Measurements from ENCODE around the gene ABCG1. TPM values are rescaled to one million over a fixed set of nuclear protein-coding genes. Genes with fewer than 3 reads are reported as not detected.

ABCG1 gene
- total RNA-seq, 2 experiments from 2014 or later: 6.7 to 13.2 TPM

- no peak for DNase-seq
- CTCF ChIA-PET: interaction anchor here (0.7 to 1.0 kb wide), 2 partner anchors 61 to 197 kb away, joined by 3 to 6 read pairs; partner anchors contain the start of gene UBASH3A
- Mint-ChIP-seq H3K27ac (no peak overlapping the region), H3K4me1 (peaks cover 21% of the 10 kb centered on the region), H3K9me3 (ENCODE audit: low read depth) (no peaks in the 10 kb centered on the region), H3K27me3 (no peaks in the 10 kb centered on the region), H3K4me3 (no peak overlapping the region), H3K36me3 (no peaks in the 10 kb centered on the region)
- ATAC-seq: no peak
Measured at GRCh38 chr21:42343101-42343500, 124.2 kb downstream of the ABCG1 start.

GRCh38 chr21:42343556-42343955, 124.6 kb downstream of the ABCG1 start:
- ATAC-seq (no peak), DNase-seq (no peak)
- H3K27me3 Mint-ChIP-seq: no peaks in the 10 kb centered on the region
- no peak overlapping the region for H3K4me3 Mint-ChIP-seq
- H3K9me3 Mint-ChIP-seq (ENCODE audit: low read depth): no peaks in the 10 kb centered on the region
- CTCF ChIA-PET: no interaction called here
- H3K4me1 Mint-ChIP-seq: peaks cover 16% of the 10 kb centered on the region
- no peaks in the 10 kb centered on the region for H3K36me3 Mint-ChIP-seq
- H3K27ac Mint-ChIP-seq: no peak overlapping the region

DNA sequence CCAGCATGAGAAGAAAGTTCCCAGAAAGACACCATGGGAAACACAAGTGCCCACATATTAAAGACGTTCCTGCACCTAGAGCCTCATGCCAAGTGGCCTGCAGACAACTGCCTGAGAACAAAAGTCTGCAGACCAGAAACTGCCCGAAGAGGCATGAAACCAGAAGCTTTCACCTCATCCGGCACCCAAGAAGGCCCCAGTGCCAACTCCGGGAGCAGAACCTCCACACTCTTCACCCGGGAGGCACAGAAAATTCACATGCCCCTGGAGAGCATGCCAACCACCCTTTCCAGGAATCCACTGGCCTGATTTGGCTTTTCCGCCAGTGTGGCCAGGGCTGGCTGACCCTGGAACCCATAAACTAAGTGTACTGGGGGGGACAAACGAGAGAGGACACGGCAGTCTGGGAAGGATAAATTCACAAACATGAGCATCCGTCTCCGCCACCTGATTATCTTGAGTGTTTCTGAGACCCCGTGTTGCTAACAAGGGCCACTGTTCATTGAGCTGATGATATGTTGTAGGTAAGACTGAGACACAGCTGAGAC, 125.1 kb downstream of the ABCG1 start:
- CTCF ChIA-PET: no interaction called here

DNA sequence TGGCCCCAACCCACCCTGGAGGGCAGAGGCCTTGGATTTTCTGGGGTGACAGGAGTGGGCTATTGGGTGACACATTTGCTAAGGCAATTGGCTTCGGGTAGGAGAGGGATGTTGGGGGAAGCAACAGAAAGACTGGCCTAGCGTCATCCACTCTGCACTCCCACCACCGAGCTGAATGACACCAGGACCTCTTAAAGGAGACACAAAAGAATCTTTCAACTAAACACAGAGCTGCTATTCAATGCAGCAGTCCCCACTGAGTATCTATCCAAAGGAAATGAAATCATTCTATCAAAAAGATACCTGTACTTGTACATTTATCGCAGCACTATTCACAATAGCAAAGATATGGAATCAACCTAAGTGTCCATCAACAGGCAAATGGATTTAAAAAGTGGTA, 125.7 kb downstream of the ABCG1 start:
- DNase-seq (no peak), ATAC-seq (no peak)
- no peaks in the 10 kb centered on the region for H3K36me3 Mint-ChIP-seq
- H3K4me1 Mint-ChIP-seq: peaks cover 6% of the 10 kb centered on the region
- H3K27me3 Mint-ChIP-seq: no peaks in the 10 kb centered on the region
- no peak overlapping the region for H3K4me3 Mint-ChIP-seq
- CTCF ChIA-PET: no interaction called here
- H3K9me3 Mint-ChIP-seq (ENCODE audit: low read depth): no peaks in the 10 kb centered on the region
- H3K27ac Mint-ChIP-seq: no peak overlapping the region

More for the DNA sequence above, 125.1 kb downstream of the ABCG1 start:
- H3K4me3 Mint-ChIP-seq: no peak overlapping the region
- H3K27ac Mint-ChIP-seq: no peak overlapping the region
- H3K4me1 Mint-ChIP-seq: peaks cover 12% of the 10 kb centered on the region
- no peaks in the 10 kb centered on the region for H3K36me3 Mint-ChIP-seq
- DNase-seq: peak; percentile 11
- no peak for ATAC-seq
- no peaks in the 10 kb centered on the region for H3K9me3 Mint-ChIP-seq (ENCODE audit: low read depth)
- no peaks in the 10 kb centered on the region for H3K27me3 Mint-ChIP-seq

DNA sequence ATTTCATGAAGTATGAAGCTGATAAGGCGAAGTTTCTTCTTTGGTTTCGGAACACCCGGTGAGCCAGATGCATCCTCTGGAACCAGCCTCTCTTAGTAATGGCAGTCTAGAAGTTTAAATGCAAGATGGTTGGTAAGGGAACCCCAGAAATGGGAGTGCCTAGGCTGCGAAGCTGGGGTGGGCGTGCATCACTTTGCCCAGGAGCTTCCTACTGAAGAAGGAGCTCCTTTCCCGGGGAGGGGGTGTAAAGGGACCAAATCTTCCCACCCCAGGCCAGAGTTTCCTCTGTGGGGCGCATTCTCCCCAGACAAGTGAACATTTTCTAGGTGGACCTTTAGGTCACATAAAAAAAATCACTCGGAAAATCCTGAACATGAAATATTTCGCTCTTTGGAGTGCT, 127.5 kb downstream of the ABCG1 start:
- CTCF ChIA-PET: interaction anchor here (2.5 kb wide), 1 partner anchor 8 kb away, joined by 7 read pairs; no protein-coding TSS in a partner anchor
- ATAC-seq (no peak), DNase-seq (peak; percentile 32)
- Mint-ChIP-seq H3K36me3 (no peaks in the 10 kb centered on the region), H3K27ac (no peak overlapping the region), H3K4me3 (no peak overlapping the region), H3K4me1 (no peaks in the 10 kb centered on the region), H3K9me3 (ENCODE audit: low read depth) (no peaks in the 10 kb centered on the region), H3K27me3 (no peaks in the 10 kb centered on the region)

Other genes with a start within 250 kb of the ABCG1 start
- 10 to 100 TPM; 14.2 to 16.3 TPM for gene ZBTB21, start 208.8 kb upstream of the ABCG1 start, total RNA-seq
- gene UMODL1, start 147.8 kb upstream of the ABCG1 start, total RNA-seq: under 1 TPM in 1 of 2 experiments, not detected in 1; 0.05 TPM
- not detected for gene TFF3, start 96.3 kb downstream of the ABCG1 start, total RNA-seq
- not detected for gene TFF2, start 131.9 kb downstream of the ABCG1 start, total RNA-seq
- not detected for gene TFF1, start 147.4 kb downstream of the ABCG1 start, total RNA-seq
- 10 to 100 TPM; 22.3 to 27.4 TPM for gene TMPRSS3, start 176.9 kb downstream of the ABCG1 start, total RNA-seq
- gene UBASH3A, start 184.8 kb downstream of the ABCG1 start, total RNA-seq: 10 to 100 TPM; 75.3 to 89.5 TPM